Measurements from ENCODE around the gene ZKSCAN8.
A peak's percentile ranks its signal among the peaks of the same experiment; 100 is the strongest.

The ZKSCAN8 gene

GRCh38 chr6:28207510-28208110, 65.9 kb downstream of the ZKSCAN8 start:
- ATAC-seq, result peak; percentile 43 to 44

GRCh38 chr6:28208111-28208659, 66.5 kb downstream of the ZKSCAN8 start:
- ATAC-seq, result no peak

Measured in activated CD4-positive, CD25-positive, alpha-beta regulatory T cell treated with anti-CD3 and anti-CD28 coated beads, Interleukin-2, amount 50 U/mL, for 24 hours (primary cell).